Astrocyte (in vitro differentiated cells and primary cell): ENCODE results near the gene NCOA3. TPM values are rescaled to one million over a fixed set of nuclear protein-coding genes. Genes with fewer than 3 reads are reported as not detected.

Experiments
- DNase-seq: peaks from one replicate; pipeline ENCODE4 v3.0.0-alpha.2; 2010; ENCODE audit warnings: low read depth
- FAIRE-seq: peaks from 2 replicates; lab custom pipeline; 2011; peaks lifted over from hg19 to GRCh38; lab: Jason Lieb, UNC
- H2AFZ ChIP-seq: 2 replicates; pipeline ENCODE4 v1.6.0; 2012; ENCODE audit warnings: low read depth, low read length, inconsistent platforms
- H3K27ac ChIP-seq: 2 replicates; pipeline ENCODE4 v1.5.1; 2011; ENCODE audit warnings: low read depth, low read length, inconsistent platforms
- H3K27me3 ChIP-seq: 2 replicates; pipeline ENCODE4 v1.6.0; 2011; ENCODE audit warnings: low read length, inconsistent platforms; ENCODE audit not compliant: insufficient read depth
- H3K36me3 ChIP-seq: 2 replicates; pipeline ENCODE4 v1.5.1; 2011; ENCODE audit warnings: low read length, inconsistent platforms; ENCODE audit not compliant: insufficient read depth
- H3K4me1 ChIP-seq: 2 replicates; pipeline ENCODE4 v1.5.1; 2011; ENCODE audit warnings: low read length, inconsistent platforms; ENCODE audit not compliant: insufficient read depth
- H3K4me2 ChIP-seq: 2 replicates; pipeline ENCODE4 v1.6.0; 2012; ENCODE audit warnings: low read length, inconsistent platforms
- H3K4me3 ChIP-seq: 2 replicates; pipeline ENCODE4 v1.5.1; 2011; ENCODE audit warnings: low read depth, mild to moderate bottlenecking, low read length, inconsistent platforms; ENCODE audit not compliant: insufficient read depth
- H3K79me2 ChIP-seq: 2 replicates; pipeline ENCODE4 v1.6.0; 2012; ENCODE audit warnings: mild to moderate bottlenecking, low read length, inconsistent platforms; ENCODE audit not compliant: insufficient read depth
- H3K9ac ChIP-seq: 2 replicates; pipeline ENCODE4 v1.6.0; 2012; ENCODE audit warnings: mild to moderate bottlenecking, low read length, inconsistent platforms
- H3K9me3 ChIP-seq: 2 replicates; pipeline ENCODE4 v1.5.1; 2012; ENCODE audit warnings: low read depth, mild to moderate bottlenecking, low read length, inconsistent platforms; ENCODE audit not compliant: insufficient read depth
- H4K20me1 ChIP-seq: 2 replicates; pipeline ENCODE4 v1.6.0; 2012; ENCODE audit warnings: low read length, inconsistent platforms; ENCODE audit not compliant: insufficient read depth
- H3K27ac Mint-ChIP-seq: one replicate; pipeline ENCODE4 v1.8.0; 2021; ENCODE audit warnings: mild to moderate bottlenecking, mixed read lengths; ENCODE audit not compliant: unreplicated experiment
- H3K27me3 Mint-ChIP-seq: one replicate; pipeline ENCODE4 v1.8.0; 2021; ENCODE audit warnings: low read depth, mixed read lengths; ENCODE audit not compliant: unreplicated experiment
- H3K36me3 Mint-ChIP-seq: one replicate; pipeline ENCODE4 v1.8.0; 2021; ENCODE audit warnings: low read depth, mixed read lengths; ENCODE audit not compliant: unreplicated experiment
- H3K4me1 Mint-ChIP-seq: one replicate; pipeline ENCODE4 v1.8.0; 2021; ENCODE audit warnings: low read depth, mixed read lengths; ENCODE audit not compliant: unreplicated experiment
- H3K4me3 Mint-ChIP-seq: one replicate; pipeline ENCODE4 v1.8.0; 2021; ENCODE audit warnings: mild to moderate bottlenecking, moderate library complexity, mixed read lengths; ENCODE audit not compliant: unreplicated experiment
- H3K9me3 Mint-ChIP-seq: one replicate; pipeline ENCODE4 v1.8.0; 2021; ENCODE audit warnings: mild to moderate bottlenecking, mixed read lengths; ENCODE audit not compliant: unreplicated experiment
- CTCF ChIP-seq: IDR thresholded peaks from 2 replicates; pipeline ENCODE4 v1.5.1; 2011; ENCODE audit warnings: low read depth, mild to moderate bottlenecking, inconsistent platforms, low read length, moderate library complexity; ENCODE audit not compliant: insufficient read depth
- EZH2 ChIP-seq: IDR thresholded peaks from 2 replicates; pipeline ENCODE4 v1.6.1; 2012; ENCODE audit warnings: mild to moderate bottlenecking, low read length, inconsistent platforms; ENCODE audit not compliant: insufficient read depth
- total RNA-seq: library from RNA; stranded (reverse); gene quantifications from 2 replicates; pipeline ENCODE4 v1.2.1, GENCODE V29; 2021

Gene NCOA3
- total RNA-seq, 1 donor from 2014 or later: 30.5 TPM

GRCh38 chr20:47508278-47508677, 6.6 kb downstream of the NCOA3 start:
- H3K9ac ChIP-seq: no peak overlapping the region
- no peaks in the 10 kb centered on the region for H3K36me3 ChIP-seq
- H3K4me1 ChIP-seq: peaks cover 4% of the 10 kb centered on the region
- no peak overlapping the region for H3K27ac ChIP-seq
- Mint-ChIP-seq H3K4me1 (peaks cover 18% of the 10 kb centered on the region), H3K27ac (no peak overlapping the region), H3K9me3 (no peaks in the 10 kb centered on the region), H3K36me3 (no peaks in the 10 kb centered on the region), H3K27me3 (no peaks in the 10 kb centered on the region), H3K4me3 (no peak overlapping the region)
- DNase-seq (no peak), FAIRE-seq (no peak)
- H4K20me1 ChIP-seq: peaks cover 73% of the 10 kb centered on the region
- peaks cover 96% of the 10 kb centered on the region for H3K79me2 ChIP-seq
- H3K27me3 ChIP-seq: no peaks in the 10 kb centered on the region
- H3K4me2 ChIP-seq: no peak overlapping the region
- H3K4me3 ChIP-seq: no peak overlapping the region
- no peaks in the 10 kb centered on the region for H3K9me3 ChIP-seq
- H2AFZ ChIP-seq: no peak overlapping the region
- TF ChIP-seq CTCF (no peak), EZH2 (no peak)

- TF ChIP-seq CTCF (no peak), EZH2 (no peak)
- Histone ChIP-seq H3K9me3 (no peaks in the 10 kb centered on the region), H3K36me3 (no peaks in the 10 kb centered on the region), H3K4me1 (no peaks in the 10 kb centered on the region), H3K4me3 (no peak overlapping the region), H2AFZ (no peak overlapping the region), H4K20me1 (peaks cover 66% of the 10 kb centered on the region), H3K4me2 (no peak overlapping the region), H3K27me3 (no peaks in the 10 kb centered on the region), H3K9ac (no peak overlapping the region), H3K27ac (no peak overlapping the region), H3K79me2 (peaks cover 96% of the 10 kb centered on the region)
- Mint-ChIP-seq H3K36me3 (no peaks in the 10 kb centered on the region), H3K27me3 (no peaks in the 10 kb centered on the region), H3K4me1 (peaks cover 14% of the 10 kb centered on the region), H3K9me3 (no peaks in the 10 kb centered on the region), H3K27ac (no peak overlapping the region), H3K4me3 (no peak overlapping the region)
- FAIRE-seq (no peak), DNase-seq (no peak)
These were observed 7.5 kb downstream of the NCOA3 start for GRCh38 chr20:47509104-47509661.

- no peak for FAIRE-seq
These were observed 8.0 kb downstream of the NCOA3 start for GRCh38 chr20:47509685-47510084.

More at GRCh38 chr20:47509685-47510084, 8.0 kb downstream of the NCOA3 start:
- H3K9ac ChIP-seq: no peak overlapping the region
- Mint-ChIP-seq H3K9me3 (no peaks in the 10 kb centered on the region), H3K4me1 (peaks cover 14% of the 10 kb centered on the region), H3K27me3 (no peaks in the 10 kb centered on the region), H3K4me3 (no peak overlapping the region), H3K27ac (no peak overlapping the region), H3K36me3 (no peaks in the 10 kb centered on the region)
- no peaks in the 10 kb centered on the region for H3K27me3 ChIP-seq
- no peak overlapping the region for H3K4me3 ChIP-seq
- H3K27ac ChIP-seq: no peak overlapping the region
- no peak overlapping the region for H3K4me2 ChIP-seq
- peaks cover 66% of the 10 kb centered on the region for H4K20me1 ChIP-seq
- no peak overlapping the region for H2AFZ ChIP-seq
- no peak for TF ChIP-seq CTCF
- TF ChIP-seq EZH2: no peak
- H3K4me1 ChIP-seq: no peaks in the 10 kb centered on the region
- DNase-seq: no peak
- no peaks in the 10 kb centered on the region for H3K36me3 ChIP-seq
- peaks cover 96% of the 10 kb centered on the region for H3K79me2 ChIP-seq
- H3K9me3 ChIP-seq: no peaks in the 10 kb centered on the region
